Measurements from ENCODE around the gene POLR2A. TPM values are rescaled to one million over a fixed set of nuclear protein-coding genes. Genes with fewer than 3 reads are reported as not detected.
A peak's percentile ranks its signal among the peaks of the same experiment; 100 is the strongest.

The POLR2A gene
- total and polyA plus RNA-seq, 2 donors (not counting 3 experiments of a cell fraction or from before 2014, with no cell fraction given), result 45.9 to 145 TPM

GRCh38 chr17:7538050-7538449, 53.9 kb downstream of the POLR2A start:
- POLR2A ChIA-PET, result no interaction called here

DNA sequence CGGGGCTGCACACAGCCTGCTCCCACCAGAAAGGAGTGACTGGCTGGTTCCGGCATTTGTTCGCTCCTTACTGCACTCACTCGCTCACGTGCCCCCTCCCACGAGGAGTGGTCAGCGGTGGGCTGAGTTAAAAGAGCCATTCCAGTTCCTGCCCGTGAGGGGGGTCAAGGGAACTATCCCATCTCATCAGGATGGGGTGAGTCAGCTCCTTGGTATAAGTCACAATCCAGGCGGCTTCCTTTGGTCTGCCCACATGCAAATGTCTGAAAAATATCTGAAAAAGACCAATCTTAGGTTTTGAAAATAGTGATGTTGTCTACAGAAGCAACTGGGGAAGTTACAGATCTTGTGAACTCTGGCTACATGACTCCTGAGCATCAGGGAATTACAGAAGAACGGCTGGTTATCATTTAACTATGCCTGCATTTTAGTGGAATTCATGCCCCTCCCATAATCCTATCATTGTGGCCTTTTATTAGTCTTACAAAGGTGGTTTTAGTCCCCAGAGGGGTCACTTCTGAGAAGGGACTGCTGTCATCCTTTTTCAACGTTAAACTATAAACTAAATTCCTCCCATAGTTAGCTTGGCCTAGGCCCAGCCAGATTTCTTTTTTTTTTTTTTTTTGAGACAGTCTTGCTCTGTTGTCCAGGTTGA, 54.9 kb downstream of the POLR2A start:
- peak; percentile 67 for TF ChIP-seq FOS (IDR thresholded peaks at IDR 0.05; ENCODE audit: borderline replicate concordance, insufficient read depth, low read length)
- TF ChIP-seq POLR2AphosphoS5 (IDR thresholded peaks at IDR 0.05; ENCODE audit: insufficient read depth, low read depth, low read length), result no peak
- TF ChIP-seq MAX (IDR thresholded peaks at IDR 0.05; ENCODE audit: insufficient read depth, insufficient read length), result no peak
- no peak for TF ChIP-seq GATA2 (IDR thresholded peaks at IDR 0.05; ENCODE audit: insufficient read depth, insufficient read length, low read depth, low read length)
- Histone ChIP-seq H3K9me1 (replicated peaks; ENCODE audit: control insufficient read depth, extremely low read depth, insufficient read depth, low read length) (no peaks in the 10 kb centered on the region), H3K27me3 (ENCODE audit: control insufficient read depth in 2 of 2, insufficient read depth in 2 of 2, low read length in 2 of 2) (peaks cover 0 to 9% of the 10 kb centered on the region in 2 experiments), H2AFZ (ENCODE audit: low read depth, low read length) (peak overlapping the region; percentile 17), H4K20me1 (replicated peaks; ENCODE audit: control insufficient read depth, extremely low read depth, insufficient read depth, low read length) (no peaks in the 10 kb centered on the region), H3K9ac (replicated peaks; ENCODE audit: extremely low read depth, insufficient read depth, low read length) (no peak overlapping the region), H3K4me3 (replicated peaks in 1 of 3; ENCODE audit: insufficient read depth in 1 of 3, low read depth in 1 of 3, low read length in 3 of 3) (no peak overlapping the region), H3K4me2 (ENCODE audit: insufficient read depth, low read length) (no peak overlapping the region), H3K27ac (ENCODE audit: insufficient read depth, low read depth, low read length) (no peak overlapping the region), H3K36me3 (ENCODE audit: control insufficient read depth in 2 of 2, extremely low read depth in 1 of 2, insufficient read depth in 2 of 2, low read length in 2 of 2) (no peaks in the 10 kb centered on the region), H3K4me1 (ENCODE audit: control insufficient read depth, extremely low read depth, insufficient read depth, low read length) (no peaks in the 10 kb centered on the region), H3K9me3 (replicated peaks; ENCODE audit: control insufficient read depth, insufficient read depth, low read length) (peaks cover 5% of the 10 kb centered on the region), H3K79me2 (ENCODE audit: control insufficient read depth, insufficient read depth, low read length) (no peaks in the 10 kb centered on the region)
- ChIA-PET CTCF (interaction anchor here (0.8 to 2.4 kb wide), 5 partner anchors 9 to 25 kb away, joined by 3 to 11 read pairs (median 4); partner anchors contain the start of genes SENP3 and TNFSF12), POLR2A (no interaction called here)
- DNase-seq (ENCODE audit: low read depth, low spot score) (peak; percentile 21), FAIRE-seq (no peak)
- dilution Hi-C loops (cut with MboI; ENCODE audit: extremely low pct_ligation_motif_present, low sequenced_read_pairs) (no loop called here), intact Hi-C loops (cut with micrococcal nuclease) (no loop called here)
- BruUV-seq (replicated peaks), result no TSS peak

More at GRCh38 chr17:7538050-7538449, 53.9 kb downstream of the POLR2A start:
- H3K27me3 ChIP-seq (ENCODE audit: control insufficient read depth in 2 of 2, insufficient read depth in 2 of 2, low read length in 2 of 2), result peaks cover 0 to 5% of the 10 kb centered on the region in 2 experiments
- H4K20me1 ChIP-seq (replicated peaks; ENCODE audit: control insufficient read depth, extremely low read depth, insufficient read depth, low read length), result no peaks in the 10 kb centered on the region
- no peaks in the 10 kb centered on the region for H3K79me2 ChIP-seq (ENCODE audit: control insufficient read depth, insufficient read depth, low read length)
- no peak overlapping the region for H3K4me2 ChIP-seq (ENCODE audit: insufficient read depth, low read length)
- H3K4me1 ChIP-seq (ENCODE audit: control insufficient read depth, extremely low read depth, insufficient read depth, low read length), result no peaks in the 10 kb centered on the region
- no peak overlapping the region for H2AFZ ChIP-seq (ENCODE audit: low read depth, low read length)
- no peaks in the 10 kb centered on the region for H3K36me3 ChIP-seq (ENCODE audit: control insufficient read depth in 2 of 2, extremely low read depth in 1 of 2, insufficient read depth in 2 of 2, low read length in 2 of 2)
- intact Hi-C loops (cut with micrococcal nuclease), result no loop called here
- BruUV-seq (replicated peaks), result no TSS peak
- no peak for FAIRE-seq
- no peak overlapping the region for H3K9ac ChIP-seq (replicated peaks; ENCODE audit: extremely low read depth, insufficient read depth, low read length)
- CTCF ChIA-PET, result interaction anchor here (1.9 to 2.4 kb wide), 2 partner anchors 23 to 24 kb away, joined by 7 to 11 read pairs; partner anchors contain the start of gene SENP3
- H3K4me3 ChIP-seq (replicated peaks in 1 of 3; ENCODE audit: insufficient read depth in 1 of 3, low read depth in 1 of 3, low read length in 3 of 3), result no peak overlapping the region
- H3K27ac ChIP-seq (ENCODE audit: insufficient read depth, low read depth, low read length), result no peak overlapping the region
- dilution Hi-C loops (cut with MboI; ENCODE audit: extremely low pct_ligation_motif_present, low sequenced_read_pairs), result no loop called here
- H3K9me1 ChIP-seq (replicated peaks; ENCODE audit: control insufficient read depth, extremely low read depth, insufficient read depth, low read length), result no peaks in the 10 kb centered on the region
- peaks cover 5% of the 10 kb centered on the region for H3K9me3 ChIP-seq (replicated peaks; ENCODE audit: control insufficient read depth, insufficient read depth, low read length)
- no peak for DNase-seq (ENCODE audit: low read depth, low spot score)
- no peak for TF ChIP-seq MAX (IDR thresholded peaks at IDR 0.05; ENCODE audit: insufficient read depth, insufficient read length)

All from endothelial cell of umbilical vein (primary cell).